Heart left ventricle (tissue), 13 donors: ENCODE measurements around the gene HPS3.

Source experiments
- CTCF ChIP-seq, 12 donors: fragments of 200-600 bp; sonication (generic) in 4 of 12; IDR thresholded peaks; one replicate each; pipeline versions ENCODE4 v1.5.0 to v1.8.0; 2018 to 2022; ENCODE audit warnings: antibody characterized with exemption in 12 of 12, mild to moderate bottlenecking in 5 of 12
- POLR2A ChIP-seq, 2 donors: fragments of 450-650 bp; IDR thresholded peaks; one replicate each; pipeline ENCODE4 v1.6.1; 2017; ENCODE audit warnings: antibody characterized with exemption in 2 of 2, mild to moderate bottlenecking in 2 of 2, moderate library complexity in 2 of 2
- donor health status: ischemic (EF 13 %, LVEDD 7.1; RV severe dilation, severe dysfunction).
- donor health status: DM: no; HTN: yes; CAD: no.
- donor health status: DM: no; HTN: no; CAD: no.
- donor health status: ischemic (EF 25% LVEDD 6.9; RV normal size, moderate dysfunction).
- donor health status: ischemic (EF 25% LVEDD 5.7; RV mildly dilated, moderate dysfunction).
- donor health status: ischemic (EF 35%, LVEDD 5.7; RV mildly dilated, moderate dysfunction).
- donor health status: nonischemic (EF 11% LVEDD 7.7; RV severe dilation, severe dysfunction).
- donor health status: DM: yes; HTN: yes; CAD: no.
- donor health status: PGD.
- donor health status: ischemic (EF 29% LVEDD 5.4; RV normal size, mild dysfunction).
- donor health status: nonischemic (EF 23%, LVEDD 6.1; RV moderate dilation, normal function).

- TF ChIP-seq POLR2A (IDR thresholded peaks at IDR 0.05) (no peak), CTCF (IDR thresholded peaks at IDR 0.05) (no peak)
These were observed 92.5 kb downstream of the HPS3 start, which contains the start of gene CP for GRCh38 chr3:149221783-149222517.
